Neural cell (in vitro differentiated cells): ENCODE measurements around the gene ST6GALNAC2.
"Not testable (repeated sequence)": the region's sequence is repeated elsewhere in the genome, so short reads cannot be mapped to it uniquely, and the experiment has no call there.

Experiments
- EP300 ChIP-seq: fragments of 450-650 bp; conservative IDR thresholded peaks from 2 replicates; pipeline ENCODE4 v1.6.1; 2014; ENCODE audit warnings: antibody characterized with exemption, mild to moderate bottlenecking, moderate library complexity; ENCODE audit not compliant: poor library complexity, severe bottlenecking
- EZH2 ChIP-seq: fragments of 200-600, 300-800 bp; shearing (Covaris generic), sonication (generic); IDR thresholded peaks from 2 replicates; pipeline ENCODE4 v1.6.1; 2014; ENCODE audit warnings: antibody characterized with exemption, low read length, borderline replicate concordance, mild to moderate bottlenecking; ENCODE audit not compliant: insufficient read depth, poor library complexity, severe bottlenecking
- POLR2AphosphoS5 ChIP-seq: IDR thresholded peaks from 2 replicates; pipeline ENCODE4 v1.6.1; 2012
- RAD21 ChIP-seq: fragments of 450-650 bp; conservative IDR thresholded peaks from 2 replicates; pipeline ENCODE4 v1.6.1; 2014; ENCODE audit warnings: antibody characterized with exemption, mild to moderate bottlenecking, moderate library complexity
- REST ChIP-seq: IDR thresholded peaks from 2 replicates; pipeline ENCODE4 v1.6.1; 2012; ENCODE audit warnings: borderline replicate concordance
- TF ChIP-seq, protein P1 (sequence below): fragments of 450-650 bp; IDR thresholded peaks from 2 replicates; pipeline ENCODE4 v1.5.1; 2014; ENCODE audit warnings: antibody characterized with exemption, mild to moderate bottlenecking, moderate library complexity; ENCODE audit not compliant: poor library complexity, severe bottlenecking

- TF ChIP-seq, protein P1, sequence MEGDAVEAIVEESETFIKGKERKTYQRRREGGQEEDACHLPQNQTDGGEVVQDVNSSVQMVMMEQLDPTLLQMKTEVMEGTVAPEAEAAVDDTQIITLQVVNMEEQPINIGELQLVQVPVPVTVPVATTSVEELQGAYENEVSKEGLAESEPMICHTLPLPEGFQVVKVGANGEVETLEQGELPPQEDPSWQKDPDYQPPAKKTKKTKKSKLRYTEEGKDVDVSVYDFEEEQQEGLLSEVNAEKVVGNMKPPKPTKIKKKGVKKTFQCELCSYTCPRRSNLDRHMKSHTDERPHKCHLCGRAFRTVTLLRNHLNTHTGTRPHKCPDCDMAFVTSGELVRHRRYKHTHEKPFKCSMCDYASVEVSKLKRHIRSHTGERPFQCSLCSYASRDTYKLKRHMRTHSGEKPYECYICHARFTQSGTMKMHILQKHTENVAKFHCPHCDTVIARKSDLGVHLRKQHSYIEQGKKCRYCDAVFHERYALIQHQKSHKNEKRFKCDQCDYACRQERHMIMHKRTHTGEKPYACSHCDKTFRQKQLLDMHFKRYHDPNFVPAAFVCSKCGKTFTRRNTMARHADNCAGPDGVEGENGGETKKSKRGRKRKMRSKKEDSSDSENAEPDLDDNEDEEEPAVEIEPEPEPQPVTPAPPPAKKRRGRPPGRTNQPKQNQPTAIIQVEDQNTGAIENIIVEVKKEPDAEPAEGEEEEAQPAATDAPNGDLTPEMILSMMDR, result not testable (repeated sequence)
- not testable (repeated sequence) for TF ChIP-seq REST, POLR2AphosphoS5, EZH2, RAD21, EP300
These were observed 25.6 kb upstream of the ST6GALNAC2 start for GRCh38 chr17:76611080-76611749.
